CD14-positive monocyte (primary cell): ENCODE measurements around the gene FCRL5. TPM values are rescaled to one million over a fixed set of nuclear protein-coding genes. Genes with fewer than 3 reads are reported as not detected.

Source experiments
- DNase-seq, 3 donors: peaks; one replicate each; pipeline ENCODE4 v3.0.0-alpha.2; 2011 to 2022
- H2AFZ ChIP-seq: 2 replicates; pipeline ENCODE4 v1.6.0; 2012; ENCODE audit warnings: mild to moderate bottlenecking, low read depth, low read length, inconsistent platforms; ENCODE audit not compliant: insufficient read depth, poor library complexity, severe bottlenecking
- H3K27ac ChIP-seq, 2 donors: 1 replicate in 1 of 2; 2 replicates in 1 of 2; pipeline ENCODE4 v1.5.1; 2012 to 2013; ENCODE audit warnings: low read length in 2 of 2, control low read depth in 1 of 2, inconsistent platforms in 1 of 2, low read depth in 1 of 2, mild to moderate bottlenecking in 1 of 2
- H3K27me3 ChIP-seq, 2 donors: one replicate each; pipeline versions ENCODE4 v1.6.0 to v1.6.1; 2011 to 2013; ENCODE audit warnings: low read length in 2 of 2; ENCODE audit not compliant: control insufficient read depth in 2 of 2, insufficient read depth in 2 of 2
- H3K36me3 ChIP-seq, 2 donors: replicated peaks in 1 of 2; 1 replicate in 1 of 2; 2 replicates in 1 of 2; pipeline versions ENCODE4 v1.5.1 to v1.6.1; 2012 to 2013; ENCODE audit warnings: low read length in 2 of 2, control low read depth in 1 of 2, inconsistent platforms in 1 of 2, mild to moderate bottlenecking in 1 of 2; ENCODE audit not compliant: insufficient read depth in 2 of 2, control insufficient read depth in 1 of 2
- H3K4me1 ChIP-seq, 2 donors: 1 replicate in 1 of 2; 2 replicates in 1 of 2; pipeline versions ENCODE4 v1.5.1 to v1.6.1; 2012 to 2013; ENCODE audit warnings: low read length in 2 of 2, control low read depth in 1 of 2, inconsistent platforms in 1 of 2, mild to moderate bottlenecking in 1 of 2, moderate library complexity in 1 of 2; ENCODE audit not compliant: insufficient read depth in 2 of 2, control insufficient read depth in 1 of 2
- H3K4me2 ChIP-seq: replicated peaks from 2 replicates; pipeline ENCODE3; 2012; ENCODE audit warnings: low read length, moderate library complexity, mild to moderate bottlenecking; ENCODE audit not compliant: poor library complexity, severe bottlenecking; ENCODE audit errors: extremely low read depth
- H3K4me3 ChIP-seq, 3 experiments: fragments of 200-600 bp in 1 of 3; sonication (generic) in 1 of 3; replicated peaks in 1 of 3; 1 replicate in 2 of 3; 2 replicates in 1 of 3; pipeline ENCODE4 v1.5.1; 2011 to 2013; ENCODE audit warnings: low read length in 3 of 3, mild to moderate bottlenecking in 3 of 3, control low read depth in 2 of 3, low read depth in 2 of 3, inconsistent platforms in 1 of 3, moderate library complexity in 1 of 3
- H3K79me2 ChIP-seq: 2 replicates; pipeline ENCODE4 v1.6.0; 2012; ENCODE audit warnings: mild to moderate bottlenecking, control low read depth, inconsistent platforms, low read length, moderate library complexity; ENCODE audit not compliant: insufficient read depth
- H3K9ac ChIP-seq: 2 replicates; pipeline ENCODE4 v1.6.0; 2017; ENCODE audit warnings: low read length, mild to moderate bottlenecking; ENCODE audit not compliant: insufficient read depth, poor library complexity, severe bottlenecking
- H3K9me3 ChIP-seq, 2 donors: replicated peaks in 1 of 2; 1 replicate in 1 of 2; 2 replicates in 1 of 2; pipeline versions ENCODE4 v1.5.1 to v1.6.1; 2012 to 2013; ENCODE audit warnings: low read length in 2 of 2, control low read depth in 1 of 2; ENCODE audit not compliant: control insufficient read depth in 1 of 2, insufficient read depth in 1 of 2
- H4K20me1 ChIP-seq: 2 replicates; pipeline ENCODE4 v1.6.0; 2012; ENCODE audit warnings: mild to moderate bottlenecking, low read length, control low read depth, moderate library complexity; ENCODE audit not compliant: insufficient read depth
- H3K27ac Mint-ChIP-seq, 7 donors: one replicate each; pipeline ENCODE4 v1.8.0; 2020; ENCODE audit warnings: mild to moderate bottlenecking in 7 of 7, mixed read lengths in 7 of 7, moderate library complexity in 6 of 7, inconsistent platforms in 2 of 7
- H3K27me3 Mint-ChIP-seq, 3 donors: one replicate each; pipeline ENCODE4 v1.8.0; 2021 to 2022; ENCODE audit warnings: low read depth in 3 of 3, mild to moderate bottlenecking in 3 of 3, mixed read lengths in 3 of 3, moderate library complexity in 3 of 3, inconsistent platforms in 1 of 3
- H3K36me3 Mint-ChIP-seq, 2 donors: one replicate each; pipeline ENCODE4 v1.8.0; 2020; ENCODE audit warnings: mixed read lengths in 2 of 2, inconsistent platforms in 1 of 2, mild to moderate bottlenecking in 1 of 2
- H3K4me1 Mint-ChIP-seq: one replicate; pipeline ENCODE4 v1.8.0; 2020; ENCODE audit warnings: mild to moderate bottlenecking, mixed read lengths
- H3K4me3 Mint-ChIP-seq, 2 donors: one replicate each; pipeline ENCODE4 v1.8.0; 2020; ENCODE audit warnings: mild to moderate bottlenecking in 2 of 2, mixed read lengths in 2 of 2, moderate library complexity in 1 of 2
- H3K9me3 Mint-ChIP-seq, 7 donors: one replicate each; pipeline ENCODE4 v1.8.0; 2020 to 2022; ENCODE audit warnings: mixed read lengths in 7 of 7, mild to moderate bottlenecking in 6 of 7, moderate library complexity in 6 of 7, inconsistent platforms in 2 of 7
- WGBS: methylation state at CpG from one replicate; pipeline ENCODE4 v1.1.5; 2013; ENCODE audit warnings: missing lambda C conversion rate; ENCODE audit not compliant: insufficient coverage; 5-methylcytosine and 5-hydroxymethylcytosine counted together
- intact Hi-C, 2 donors: fragments of 100-400 bp; cut with micrococcal nuclease; formaldehyde crosslinking; loops; one replicate each; pipeline versions ENCODE4 v1.15.0 to v1.15.1; 2023
- polyA plus RNA-seq, 3 donors: library from polyadenylated mRNA; depleted of rRNA in 1 of 3; unstranded in 2 of 3; stranded (reverse) in 1 of 3; fragments of 300-500 nt in 2 of 3; fragments of >200 nt in 1 of 3; fragmentation: Illumina TruSeq in 2 of 3; gene quantifications; 1 replicate in 2 of 3; 2 replicates in 1 of 3; pipeline ENCODE4 v1.2.3, GENCODE V29; 2012 to 2021
- TF ChIP-seq, protein P1 (sequence below): fragments of 200-600 bp; IDR thresholded peaks from one replicate; pipeline ENCODE4 v1.8.0; 2022; ENCODE audit warnings: antibody characterized with exemption, mild to moderate bottlenecking

The FCRL5 gene
- polyA plus RNA-seq, 3 donors: 0.06 to 0.25 TPM; not detected in 1

DNA sequence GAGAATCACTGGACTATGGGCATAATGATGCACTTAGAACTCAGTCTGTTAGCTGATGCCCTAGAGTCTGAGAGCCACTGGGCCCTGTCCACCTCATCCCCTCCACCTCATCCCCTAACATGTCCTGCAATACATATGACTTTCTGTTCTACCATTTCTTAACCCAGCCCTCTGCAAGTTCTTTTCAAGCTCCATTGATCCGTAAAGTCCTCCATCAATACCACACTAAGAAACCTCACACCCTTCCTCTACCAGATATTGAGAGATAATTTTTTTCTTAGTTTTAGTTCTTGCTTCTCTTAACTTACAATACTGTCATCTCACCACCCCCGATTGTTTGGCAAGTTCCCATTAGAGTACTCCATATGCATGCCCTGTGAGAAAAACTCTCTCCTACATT, 23.4 kb upstream of the FCRL5 start:
- Mint-ChIP-seq H3K36me3 (no peaks in the 10 kb centered on the region), H3K9me3 (no peaks in the 10 kb centered on the region), H3K27ac (no peak overlapping the region), H3K27me3 (peaks cover 23 to 58% (median 42%) of the 10 kb centered on the region in 3 donors), H3K4me3 (peak overlapping the region in 1 of 2 donors; percentile 54), H3K4me1 (no peaks in the 10 kb centered on the region)
- no peak overlapping the region for H3K9ac ChIP-seq
- H3K4me2 ChIP-seq: no peak overlapping the region
- WGBS: no CpG with 5 or more reads among the region's 2 CpGs
- TF ChIP-seq, protein P1, sequence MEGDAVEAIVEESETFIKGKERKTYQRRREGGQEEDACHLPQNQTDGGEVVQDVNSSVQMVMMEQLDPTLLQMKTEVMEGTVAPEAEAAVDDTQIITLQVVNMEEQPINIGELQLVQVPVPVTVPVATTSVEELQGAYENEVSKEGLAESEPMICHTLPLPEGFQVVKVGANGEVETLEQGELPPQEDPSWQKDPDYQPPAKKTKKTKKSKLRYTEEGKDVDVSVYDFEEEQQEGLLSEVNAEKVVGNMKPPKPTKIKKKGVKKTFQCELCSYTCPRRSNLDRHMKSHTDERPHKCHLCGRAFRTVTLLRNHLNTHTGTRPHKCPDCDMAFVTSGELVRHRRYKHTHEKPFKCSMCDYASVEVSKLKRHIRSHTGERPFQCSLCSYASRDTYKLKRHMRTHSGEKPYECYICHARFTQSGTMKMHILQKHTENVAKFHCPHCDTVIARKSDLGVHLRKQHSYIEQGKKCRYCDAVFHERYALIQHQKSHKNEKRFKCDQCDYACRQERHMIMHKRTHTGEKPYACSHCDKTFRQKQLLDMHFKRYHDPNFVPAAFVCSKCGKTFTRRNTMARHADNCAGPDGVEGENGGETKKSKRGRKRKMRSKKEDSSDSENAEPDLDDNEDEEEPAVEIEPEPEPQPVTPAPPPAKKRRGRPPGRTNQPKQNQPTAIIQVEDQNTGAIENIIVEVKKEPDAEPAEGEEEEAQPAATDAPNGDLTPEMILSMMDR: no peak
- H2AFZ ChIP-seq: no peak overlapping the region
- intact Hi-C loops: loop anchor here in 1 of 2 donors (10.0 kb wide), 1 partner anchor 359 kb away; no protein-coding TSS in a partner anchor
- no peaks in the 10 kb centered on the region for H3K4me1 ChIP-seq
- H4K20me1 ChIP-seq: no peaks in the 10 kb centered on the region
- no peak overlapping the region for H3K4me3 ChIP-seq
- no peaks in the 10 kb centered on the region for H3K9me3 ChIP-seq
- no peaks in the 10 kb centered on the region for H3K79me2 ChIP-seq
- H3K27me3 ChIP-seq: peaks cover 23 to 45% of the 10 kb centered on the region in 2 donors
- no peaks in the 10 kb centered on the region for H3K36me3 ChIP-seq
- H3K27ac ChIP-seq: no peak overlapping the region
- DNase-seq: no peak

GRCh38 chr1:157574836-157575235, 22.5 kb upstream of the FCRL5 start:
- no peaks in the 10 kb centered on the region for H3K4me1 ChIP-seq
- H3K27me3 Mint-ChIP-seq: peaks cover 20 to 56% (median 43%) of the 10 kb centered on the region in 3 donors
- H3K4me1 Mint-ChIP-seq: no peaks in the 10 kb centered on the region
- intact Hi-C loops: loop anchor here in 1 of 2 donors (10.0 kb wide), 1 partner anchor 360 kb away; no protein-coding TSS in a partner anchor
- no peaks in the 10 kb centered on the region for H3K9me3 ChIP-seq
- H3K4me2 ChIP-seq: no peak overlapping the region
- H3K79me2 ChIP-seq: no peaks in the 10 kb centered on the region
- peak overlapping the region in 1 of 2 donors; percentile 14 for H3K4me3 Mint-ChIP-seq
- H3K27ac ChIP-seq: no peak overlapping the region
- no peak overlapping the region for H3K27ac Mint-ChIP-seq
- no peaks in the 10 kb centered on the region for H4K20me1 ChIP-seq
- no peak for DNase-seq
- TF ChIP-seq, protein P1: no peak
- no peak overlapping the region for H3K9ac ChIP-seq
- H3K36me3 Mint-ChIP-seq: no peaks in the 10 kb centered on the region
- no peak overlapping the region for H2AFZ ChIP-seq
- H3K4me3 ChIP-seq: no peak overlapping the region
- WGBS: no CpG with 5 or more reads among the region's 1 CpG
- peaks cover 27 to 42% of the 10 kb centered on the region in 2 donors for H3K27me3 ChIP-seq
- H3K9me3 Mint-ChIP-seq: no peaks in the 10 kb centered on the region
- H3K36me3 ChIP-seq: no peaks in the 10 kb centered on the region
